ENCODE results near the gene EP400.

The EP400 gene

GRCh38 chr12:132026061-132026795, 76.5 kb downstream of the EP400 start:
- H3K4me3 ChIP-seq (ENCODE audit: insufficient read depth, low read length, poor library complexity, severe bottlenecking), result no peak overlapping the region
- peaks cover 6% of the 10 kb centered on the region; the same call in 1 of the 2 replicates for H3K36me3 ChIP-seq (ENCODE audit: low read length)
- H4K20me1 ChIP-seq (ENCODE audit: low read depth, low read length), result no peaks in the 10 kb centered on the region

GRCh38 chr12:132026796-132027500, 77.2 kb downstream of the EP400 start:
- TF ChIP-seq EZH2phosphoT487 (conservative IDR thresholded peaks at IDR 0.05; ENCODE audit: low read length), result no peak
- no peak for TF ChIP-seq CTCF (IDR thresholded peaks at IDR 0.05; ENCODE audit: insufficient read depth, low read length, poor library complexity, severe bottlenecking)
- Histone ChIP-seq H3K36me3 (ENCODE audit: low read length) (peaks cover 6% of the 10 kb centered on the region), H3K27ac (ENCODE audit: low read depth, low read length) (no peak overlapping the region), H3F3A (ENCODE audit: insufficient read depth) (no peaks in the 10 kb centered on the region), H3K9me2 (replicated peaks; ENCODE audit: insufficient read depth, low read length) (no peaks in the 10 kb centered on the region), H3K27me3 (ENCODE audit: low read length) (no peaks in the 10 kb centered on the region), H3K9ac (ENCODE audit: low read length) (no peak overlapping the region), H3K4me2 (ENCODE audit: low read depth, low read length, poor library complexity, severe bottlenecking) (no peak overlapping the region), H3K4me3 (ENCODE audit: insufficient read depth, low read length, poor library complexity, severe bottlenecking) (no peak overlapping the region), H3K79me2 (ENCODE audit: insufficient read depth, low read length) (no peaks in the 10 kb centered on the region), H3K9me3 (ENCODE audit: insufficient read depth, low read length) (no peaks in the 10 kb centered on the region), H4K20me1 (ENCODE audit: low read depth, low read length) (no peaks in the 10 kb centered on the region), H2AFZ (ENCODE audit: low read depth, low read length, severe bottlenecking) (no peak overlapping the region)

More at GRCh38 chr12:132026061-132026795, 76.5 kb downstream of the EP400 start:
- no peak overlapping the region for H2AFZ ChIP-seq (ENCODE audit: low read depth, low read length, severe bottlenecking)
- no peak overlapping the region for H3K4me2 ChIP-seq (ENCODE audit: low read depth, low read length, poor library complexity, severe bottlenecking)
- H3F3A ChIP-seq (ENCODE audit: insufficient read depth), result no peaks in the 10 kb centered on the region
- no peak overlapping the region for H3K27ac ChIP-seq (ENCODE audit: low read depth, low read length)
- H3K9ac ChIP-seq (ENCODE audit: low read length), result no peak overlapping the region
- no peaks in the 10 kb centered on the region for H3K9me2 ChIP-seq (replicated peaks; ENCODE audit: insufficient read depth, low read length)
- H3K27me3 ChIP-seq (ENCODE audit: low read length), result no peaks in the 10 kb centered on the region
- H3K79me2 ChIP-seq (ENCODE audit: insufficient read depth, low read length), result no peaks in the 10 kb centered on the region
- TF ChIP-seq CTCF (IDR thresholded peaks at IDR 0.05; ENCODE audit: insufficient read depth, low read length, poor library complexity, severe bottlenecking) (no peak), EZH2phosphoT487 (conservative IDR thresholded peaks at IDR 0.05; ENCODE audit: low read length) (no peak)
- no peaks in the 10 kb centered on the region for H3K9me3 ChIP-seq (ENCODE audit: insufficient read depth, low read length)

- Histone ChIP-seq H3F3A (ENCODE audit: insufficient read depth) (no peaks in the 10 kb centered on the region), H3K27ac (ENCODE audit: low read depth, low read length) (no peak overlapping the region), H3K4me3 (ENCODE audit: insufficient read depth, low read length, poor library complexity, severe bottlenecking) (no peak overlapping the region), H3K9me3 (ENCODE audit: insufficient read depth, low read length) (no peaks in the 10 kb centered on the region), H3K4me2 (ENCODE audit: low read depth, low read length, poor library complexity, severe bottlenecking) (no peak overlapping the region), H3K9me2 (replicated peaks; ENCODE audit: insufficient read depth, low read length) (no peaks in the 10 kb centered on the region), H3K36me3 (ENCODE audit: low read length) (peaks cover 5% of the 10 kb centered on the region), H3K27me3 (ENCODE audit: low read length) (no peaks in the 10 kb centered on the region), H2AFZ (ENCODE audit: low read depth, low read length, severe bottlenecking) (no peak overlapping the region), H3K9ac (ENCODE audit: low read length) (no peak overlapping the region), H4K20me1 (ENCODE audit: low read depth, low read length) (no peaks in the 10 kb centered on the region), H3K79me2 (ENCODE audit: insufficient read depth, low read length) (no peaks in the 10 kb centered on the region)
- TF ChIP-seq EZH2phosphoT487 (conservative IDR thresholded peaks at IDR 0.05; ENCODE audit: low read length) (no peak), CTCF (IDR thresholded peaks at IDR 0.05; ENCODE audit: insufficient read depth, low read length, poor library complexity, severe bottlenecking) (no peak)
These were observed 77.9 kb downstream of the EP400 start for GRCh38 chr12:132027636-132028035.
